Thyroid gland (tissue), 4 donors: Measurements from ENCODE around the gene FERMT3. TPM values are rescaled to one million over a fixed set of nuclear protein-coding genes. Genes with fewer than 3 reads are reported as not detected.

ENCODE experiments used
- DNase-seq, 2 donors: peaks; one replicate each; pipeline ENCODE4 v3.0.0-alpha.2; 2019
- H3K27ac ChIP-seq, 3 donors: fragments of 200-600 bp; sonication (generic); 1 replicate in 2 of 3; 2 replicates in 1 of 3; pipeline ENCODE4 v1.5.1; 2016 to 2019; ENCODE audit warnings: mild to moderate bottlenecking in 1 of 3, moderate library complexity in 1 of 3
- H3K27me3 ChIP-seq: fragments of 200-600 bp; sonication (generic); one replicate; pipeline ENCODE4 v1.5.1; 2019
- H3K36me3 ChIP-seq, 2 donors: fragments of 200-600 bp; sonication (generic); one replicate each; pipeline ENCODE4 v1.5.1; 2016 to 2019
- H3K4me1 ChIP-seq, 2 donors: fragments of 200-600 bp; sonication (generic); one replicate each; pipeline ENCODE4 v1.5.1; 2017 to 2019
- H3K4me3 ChIP-seq, 3 donors: fragments of 200-600 bp; sonication (generic); replicated peaks in 1 of 3; 1 replicate in 2 of 3; 2 replicates in 1 of 3; pipeline ENCODE4 v1.5.1; 2016; ENCODE audit warnings: mild to moderate bottlenecking in 1 of 3
- H3K9me3 ChIP-seq: fragments of 200-600 bp; sonication (generic); one replicate; pipeline ENCODE4 v1.5.1; 2017
- CTCF ChIP-seq, 6 experiments: fragments of 200-600 bp in 3 of 6; fragments of 450-650 bp in 3 of 6; sonication (generic) in 3 of 6; IDR thresholded peaks; one replicate each; pipeline ENCODE4 v1.5.1; 2016 to 2019; ENCODE audit warnings: antibody characterized with exemption in 6 of 6, mild to moderate bottlenecking in 2 of 6, inconsistent platforms in 1 of 6, moderate library complexity in 1 of 6
- POLR2A ChIP-seq, 2 donors: fragments of 450-650 bp; IDR thresholded peaks; one replicate each; pipeline ENCODE4 v1.6.1; 2017; ENCODE audit warnings: antibody characterized with exemption in 2 of 2, mild to moderate bottlenecking in 2 of 2, moderate library complexity in 1 of 2
- WGBS, 2 donors: methylation state at CpG; one replicate each; pipeline ENCODE4 v1.1.5; 2017; 5-methylcytosine and 5-hydroxymethylcytosine counted together
- intact Hi-C: fragments of 100-400 bp; cut with DNase I; formaldehyde crosslinking; loops from one replicate; pipeline ENCODE4 v1.15.1; 2023
- total RNA-seq, 4 donors: library from RNA; depleted of rRNA; stranded (reverse); fragments of >200 nt; gene quantifications; one replicate each; pipeline ENCODE4 v1.2.3, GENCODE V29; 2016

FERMT3 gene
- total RNA-seq, 4 donors from 2014 or later: 7.6 to 13.9 (median 10.8) TPM

GRCh38 chr11:64238076-64238475 lies 31.6 kb downstream of the FERMT3 start:
- Histone ChIP-seq H3K36me3 (peaks cover 10 to 12% of the 10 kb centered on the region in 2 donors), H3K4me1 (peaks cover 41 to 43% of the 10 kb centered on the region in 2 donors), H3K27ac (no peak overlapping the region), H3K9me3 (no peaks in the 10 kb centered on the region), H3K4me3 (no peak overlapping the region), H3K27me3 (no peaks in the 10 kb centered on the region)
- no peak for DNase-seq
- intact Hi-C loops: no loop called here
- 82 to 88% methylated on average over 9 of the region's 9 CpGs for WGBS, 2 donors
- TF ChIP-seq POLR2A (IDR thresholded peaks at IDR 0.05) (no peak), CTCF (IDR thresholded peaks at IDR 0.05) (no peak)

GRCh38 chr11:64238999-64239398 lies 32.5 kb downstream of the FERMT3 start:
- intact Hi-C loops: no loop called here
- no peak overlapping the region for H3K4me3 ChIP-seq
- no peak for DNase-seq
- peaks cover 32 to 35% of the 10 kb centered on the region in 2 donors for H3K4me1 ChIP-seq
- H3K9me3 ChIP-seq: no peaks in the 10 kb centered on the region
- no peak for TF ChIP-seq POLR2A (IDR thresholded peaks at IDR 0.05)
- no peak for TF ChIP-seq CTCF (IDR thresholded peaks at IDR 0.05)
- no peaks in the 10 kb centered on the region for H3K27me3 ChIP-seq
- WGBS, 2 donors: 86% methylated on average over 5 of the region's 5 CpGs
- peaks cover 10 to 12% of the 10 kb centered on the region in 2 donors for H3K36me3 ChIP-seq
- no peak overlapping the region for H3K27ac ChIP-seq

- Histone ChIP-seq H3K27ac (peak overlapping the region; percentile 95 to 99 (median 98)), H3K27me3 (no peaks in the 10 kb centered on the region), H3K4me3 (peak overlapping the region in 1 of 3 donors; percentile 45), H3K36me3 (peaks cover 10 to 12% of the 10 kb centered on the region in 2 donors), H3K4me1 (peaks cover 32 to 36% of the 10 kb centered on the region in 2 donors), H3K9me3 (no peaks in the 10 kb centered on the region)
- 86 to 90% methylated on average over 10 to 11 of the region's 11 CpGs for WGBS, 2 donors
- intact Hi-C loops: no loop called here
- DNase-seq: no peak
- TF ChIP-seq POLR2A (IDR thresholded peaks at IDR 0.05) (no peak), CTCF (IDR thresholded peaks at IDR 0.05) (no peak)
These were observed 33.3 kb downstream of the FERMT3 start for GRCh38 chr11:64239662-64240434.

GRCh38 chr11:64240435-64241240 lies 34.1 kb downstream of the FERMT3 start, which contains the start of gene FKBP2:
Gene FKBP2, plus strand, starts transcription at chr11:64241095. Its CDS starts 1,293 bp downstream, at chr11:64242388.
- H3K27ac ChIP-seq: peak within 1 kb of the TSS; percentile 95 to 99 (median 98)
- TF ChIP-seq POLR2A (IDR thresholded peaks at IDR 0.05): peak; percentile 68 to 95
- no peak for TF ChIP-seq CTCF (IDR thresholded peaks at IDR 0.05)
- H3K9me3 ChIP-seq: no peaks in the 10 kb centered on the region
- H3K4me1 ChIP-seq: peaks cover 33 to 36% of the 10 kb centered on the region in 2 donors
- intact Hi-C loops: no loop called here
- peaks cover 10 to 12% of the 10 kb centered on the region in 2 donors for H3K36me3 ChIP-seq
- 2 to 4% methylated on average over 11 to 22 of the region's 58 CpGs for WGBS, 2 donors
- peak; percentile 98 for DNase-seq
- no peaks in the 10 kb centered on the region for H3K27me3 ChIP-seq
- peak within 1 kb of the TSS; percentile 35 to 95 (median 63) for H3K4me3 ChIP-seq
